Motor neuron (in vitro differentiated cells): ENCODE data around the gene TSHZ1. TPM values are rescaled to one million over a fixed set of nuclear protein-coding genes. Genes with fewer than 3 reads are reported as not detected.

ENCODE experiments used
- ATAC-seq, 8 experiments: fragments of 200-7000 bp; cut with Tn5 transposase; replicated peaks in 6 of 8; 2 replicates each; pipeline ENCODE4 v1.8.0; 2021; ENCODE audit warnings: mild to moderate bottlenecking in 8 of 8, moderate library complexity in 8 of 8
- H3K27ac ChIP-seq, 2 donors: fragments of 250-450 bp; sonication (Bioruptor Pico); 2 replicates each; pipeline ENCODE4 v1.9.0; 2021; ENCODE audit warnings: antibody characterized with exemption in 2 of 2, mild to moderate bottlenecking in 2 of 2, moderate library complexity in 1 of 2
- H3K4me1 ChIP-seq, 2 donors: fragments of 250-450 bp; sonication (Bioruptor Pico); replicated peaks in 1 of 2; 2 replicates each; pipeline ENCODE4 v1.6.1; 2021; ENCODE audit warnings: antibody characterized with exemption in 2 of 2, mild to moderate bottlenecking in 2 of 2, moderate library complexity in 1 of 2
- H3K4me3 ChIP-seq, 5 donors: fragments of 250-450 bp; sonication (Bioruptor Pico); 2 replicates each; pipeline ENCODE4 v1.9.0; 2021; ENCODE audit warnings: antibody characterized with exemption in 5 of 5, mild to moderate bottlenecking in 5 of 5, moderate library complexity in 4 of 5
- WGBS, 10 experiments: fragments of 450-650 bp; shearing (Covaris generic); methylation state at CpG; one replicate each; pipeline ENCODE4 v1.0.0; 2022; 5-methylcytosine and 5-hydroxymethylcytosine counted together
- in situ Hi-C, 9 experiments: fragments of 400-800 bp; cut with MboI; loops; one replicate each; pipeline ENCODE4 v1.15.0; 2021; ENCODE audit warnings: low sequenced_read_pairs in 9 of 9, low pct_unique_long_range_greater_than_20kb in 2 of 9; ENCODE audit not compliant: unreplicated experiment in 9 of 9
- total RNA-seq, 8 experiments: library from RNA; unstranded; fragments of 300-600 nt; gene quantifications; 2 replicates each; pipeline versions ENCODE4 v1.2.3 to v1.2.4, GENCODE V29; 2022

Gene TSHZ1
- total RNA-seq, 8 experiments from 2014 or later = 6.5 to 106 (median 53.4) TPM

DNA sequence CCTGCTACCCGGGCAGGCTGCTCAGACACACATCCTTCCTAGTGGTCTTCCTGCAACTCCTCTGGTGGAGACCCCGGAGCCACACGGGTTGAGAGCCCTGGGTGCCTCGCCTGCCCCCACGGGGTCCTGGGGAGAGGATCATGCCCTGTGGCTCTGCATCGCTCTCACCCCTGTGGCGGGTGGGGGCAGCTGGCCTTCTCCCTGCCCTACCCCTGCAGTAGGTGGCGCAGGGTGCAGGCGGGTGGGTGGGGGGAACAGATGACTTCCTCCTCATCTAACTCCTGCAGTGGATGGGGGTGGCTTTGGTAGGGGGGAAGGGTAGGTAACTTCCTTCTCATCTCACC lies 38.5 kb downstream of the TSHZ1 start:
- Histone ChIP-seq H3K27ac (peak overlapping the region in 1 of 2 donors; percentile 44), H3K4me3 (no peak overlapping the region), H3K4me1 (peaks cover 58 to 89% of the 10 kb centered on the region in 2 donors)
- 92% methylated on average over 2 of the region's 9 CpGs; no CpG with 5 or more reads in 9 of the 10 experiments for WGBS, 10 experiments
- ATAC-seq = peak in 2 of 8 experiments; percentile 3 to 5
- in situ Hi-C loops = no loop called here

GRCh38 chr18:75249672-75250470 lies 39.3 kb downstream of the TSHZ1 start:
- Histone ChIP-seq H3K27ac (no peak overlapping the region), H3K4me1 (peaks cover 58 to 89% of the 10 kb centered on the region in 2 donors), H3K4me3 (no peak overlapping the region)
- in situ Hi-C loops = no loop called here
- WGBS, 10 experiments = 100% methylated on average over 1 to 2 of the region's 18 CpGs; no CpG with 5 or more reads in 8 of the 10 experiments
- ATAC-seq = peak in 2 of 8 experiments; percentile 12 to 18

DNA sequence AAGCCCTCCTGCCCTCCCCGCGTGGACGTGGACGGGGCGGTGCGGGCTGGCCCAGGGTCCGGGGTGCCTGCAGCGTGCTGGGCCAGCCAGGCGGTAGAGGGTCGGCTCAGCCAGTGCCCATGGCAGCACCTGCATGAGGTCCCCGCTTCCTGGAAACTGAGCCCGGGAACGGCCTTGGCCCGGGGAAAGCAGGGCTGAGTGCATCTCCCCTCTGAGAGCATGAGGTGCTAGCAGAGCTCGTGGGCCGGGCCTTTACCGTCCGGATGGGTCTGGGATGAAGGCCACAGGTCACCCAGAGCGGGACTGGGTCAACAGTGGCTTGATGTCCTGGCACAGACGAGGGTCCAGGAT lies 39.8 kb downstream of the TSHZ1 start:
- in situ Hi-C loops = no loop called here
- Histone ChIP-seq H3K4me3 (no peak overlapping the region), H3K4me1 (peaks cover 59 to 89% of the 10 kb centered on the region in 2 donors), H3K27ac (no peak overlapping the region)
- ATAC-seq = peak in 1 of 8 experiments; percentile 24
- 94 to 100% (median 100%) methylated on average over 1 to 5 of the region's 20 CpGs; no CpG with 5 or more reads in 7 of the 10 experiments for WGBS, 10 experiments

GRCh38 chr18:75251466-75251865 lies 40.9 kb downstream of the TSHZ1 start:
- H3K4me3 ChIP-seq = no peak overlapping the region
- 53 to 99% (median 86%) methylated on average over 3 to 5 of the region's 5 CpGs for WGBS, 10 experiments
- in situ Hi-C loops = no loop called here
- peaks cover 56 to 89% of the 10 kb centered on the region in 2 donors for H3K4me1 ChIP-seq
- no peak overlapping the region for H3K27ac ChIP-seq
- ATAC-seq = no peak

- Histone ChIP-seq H3K27ac (no peak overlapping the region), H3K4me3 (no peak overlapping the region), H3K4me1 (peaks cover 49 to 89% of the 10 kb centered on the region in 2 donors)
- no peak for ATAC-seq
- in situ Hi-C loops = no loop called here
- 27 to 85% (median 55%) methylated on average over 1 to 2 of the region's 2 CpGs; no CpG with 5 or more reads in 1 of the 10 experiments for WGBS, 10 experiments
Measured at GRCh38 chr18:75252136-75252535, 41.5 kb downstream of the TSHZ1 start.

GRCh38 chr18:75253043-75253442 lies 42.4 kb downstream of the TSHZ1 start:
- Histone ChIP-seq H3K27ac (no peak overlapping the region), H3K4me1 (peaks cover 44 to 89% of the 10 kb centered on the region in 2 donors), H3K4me3 (no peak overlapping the region)
- in situ Hi-C loops = no loop called here
- 64 to 100% (median 80%) methylated on average over 1 of the region's 1 CpG; no CpG with 5 or more reads in 3 of the 10 experiments for WGBS, 10 experiments
- ATAC-seq = no peak

GRCh38 chr18:75253784-75254183 lies 43.2 kb downstream of the TSHZ1 start:
- H3K27ac ChIP-seq = no peak overlapping the region
- peaks cover 36 to 89% of the 10 kb centered on the region in 2 donors for H3K4me1 ChIP-seq
- no peak overlapping the region for H3K4me3 ChIP-seq
- in situ Hi-C loops = no loop called here
- ATAC-seq = peak; percentile 24 to 65 (median 40)
- 21 to 100% (median 83%) methylated on average over 1 to 4 of the region's 4 CpGs; no CpG with 5 or more reads in 1 of the 10 experiments for WGBS, 10 experiments

GRCh38 chr18:75255094-75255493 lies 44.5 kb downstream of the TSHZ1 start:
- in situ Hi-C loops = no loop called here
- no peak overlapping the region for H3K4me3 ChIP-seq
- H3K4me1 ChIP-seq = peaks cover 40 to 95% of the 10 kb centered on the region in 2 donors
- no peak for ATAC-seq
- 72 to 100% (median 83%) methylated on average over 1 to 3 of the region's 3 CpGs; no CpG with 5 or more reads in 4 of the 10 experiments for WGBS, 10 experiments
- H3K27ac ChIP-seq = no peak overlapping the region

- no peak for ATAC-seq
- H3K4me1 ChIP-seq = peaks cover 41 to 94% of the 10 kb centered on the region in 2 donors
- in situ Hi-C loops = no loop called here
- no peak overlapping the region for H3K27ac ChIP-seq
- H3K4me3 ChIP-seq = no peak overlapping the region
Measured at GRCh38 chr18:75256376-75256775, 45.8 kb downstream of the TSHZ1 start.

GRCh38 chr18:75257605-75258004 lies 47.0 kb downstream of the TSHZ1 start:
- H3K27ac ChIP-seq = no peak overlapping the region
- peak in 3 of 8 experiments; percentile 25 to 26 (median 26) for ATAC-seq
- H3K4me3 ChIP-seq = no peak overlapping the region
- in situ Hi-C loops = no loop called here
- peaks cover 41 to 87% of the 10 kb centered on the region in 2 donors for H3K4me1 ChIP-seq
- WGBS, 10 experiments = 67 to 100% (median 85%) methylated on average over 2 to 9 of the region's 14 CpGs; no CpG with 5 or more reads in 1 of the 10 experiments

GRCh38 chr18:75261430-75262223 lies 51.0 kb downstream of the TSHZ1 start:
- Histone ChIP-seq H3K27ac (no peak overlapping the region), H3K4me3 (no peak overlapping the region), H3K4me1 (peaks cover 37 to 84% of the 10 kb centered on the region in 2 donors)
- 75 to 100% (median 88%) methylated on average over 1 to 7 of the region's 9 CpGs for WGBS, 10 experiments
- ATAC-seq = no peak
- in situ Hi-C loops = no loop called here

DNA sequence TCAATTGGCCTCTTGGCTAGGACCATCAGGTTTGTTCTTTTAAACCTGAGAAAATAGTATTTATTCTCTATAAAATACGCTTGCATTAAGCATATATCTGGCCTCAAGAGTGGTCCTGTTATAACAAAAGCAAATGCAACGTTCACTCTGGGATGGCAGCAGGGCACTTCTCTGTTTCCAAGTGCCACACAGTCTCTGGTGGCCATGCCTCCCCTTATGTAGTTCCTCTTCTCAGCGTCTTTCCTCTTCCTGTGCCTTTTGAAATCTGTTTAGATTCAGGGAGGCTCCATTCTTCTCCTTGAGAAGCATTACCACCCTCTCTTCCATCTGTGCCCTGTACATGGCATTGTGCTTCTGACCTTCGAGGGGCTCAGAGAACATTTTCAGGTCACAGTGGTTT lies 51.9 kb downstream of the TSHZ1 start:
- Histone ChIP-seq H3K27ac (no peak overlapping the region), H3K4me1 (peaks cover 45 to 84% of the 10 kb centered on the region in 2 donors), H3K4me3 (no peak overlapping the region)
- no peak for ATAC-seq
- whole genome bisulfite sequencing, 10 experiments = 93 to 100% (median 100%) methylated on average over 1 to 3 of the region's 4 CpGs; no CpG with 5 or more reads in 2 of the 10 experiments
- in situ Hi-C loops = no loop called here

DNA sequence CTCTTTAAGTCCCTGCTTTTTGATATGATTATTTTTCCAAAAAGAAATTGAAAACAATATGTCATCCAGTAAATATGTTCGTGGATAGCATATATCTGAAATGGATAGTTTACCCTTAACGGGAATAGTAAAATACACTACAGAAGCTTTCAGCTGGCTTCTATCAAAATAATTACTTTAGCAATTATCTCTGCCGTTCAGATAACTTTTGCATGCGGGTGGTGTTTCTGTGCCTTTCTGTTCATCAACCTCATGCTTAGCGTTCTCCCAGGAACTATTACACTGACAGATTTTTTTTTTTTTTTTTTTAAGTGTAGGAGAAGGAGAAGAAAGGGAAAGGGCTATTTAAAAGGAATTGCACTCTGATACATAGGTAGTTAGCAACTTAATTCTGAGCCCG lies 53.6 kb downstream of the TSHZ1 start:
- in situ Hi-C loops = no loop called here
- peaks cover 58 to 84% of the 10 kb centered on the region in 2 donors for H3K4me1 ChIP-seq
- ATAC-seq = no peak
- H3K4me3 ChIP-seq = no peak overlapping the region
- 53 to 93% (median 81%) methylated on average over 2 to 6 of the region's 6 CpGs for WGBS, 10 experiments
- H3K27ac ChIP-seq = no peak overlapping the region
